ENCODE data around the gene NFKB2. TPM values are rescaled to one million over a fixed set of nuclear protein-coding genes. Genes with fewer than 3 reads are reported as not detected.
A peak's percentile ranks its signal among the peaks of the same experiment; 100 is the strongest.

The NFKB2 gene
- total RNA-seq, 4 donors from 2014 or later = 19.3 to 49.2 (median 31.8) TPM

- peaks cover 0 to 60% (median 32%) of the 10 kb centered on the region in 4 donors for H3K4me1 ChIP-seq
Observed at GRCh38 chr10:102397222-102398171, 2.0 kb downstream of the NFKB2 start.

GRCh38 chr10:102398172-102399020, 2.9 kb downstream of the NFKB2 start:
- DNase-seq (ENCODE audit: low spot score in 2 of 2) = no peak
- no peaks in the 10 kb centered on the region for H3K9me3 ChIP-seq
- TF ChIP-seq EP300 (IDR thresholded peaks at IDR 0.05) = no peak
- no peak for TF ChIP-seq CTCF (IDR thresholded peaks at IDR 0.05)
- no peak for TF ChIP-seq POLR2A (IDR thresholded peaks at IDR 0.05)
- no peaks in the 10 kb centered on the region for H3K27me3 ChIP-seq
- H3K4me3 ChIP-seq = peak overlapping the region in 2 of 4 donors; percentile 60 to 72
- peak overlapping the region in 3 of 4 donors; percentile 86 to 95 (median 91) for H3K27ac ChIP-seq
- peaks cover 0 to 57% (median 11%) of the 10 kb centered on the region in 3 donors for H3K36me3 ChIP-seq
- H3K4me1 ChIP-seq = peaks cover 0 to 58% (median 30%) of the 10 kb centered on the region in 4 donors
- 87 to 89% methylated on average over 21 of the region's 21 CpGs for WGBS, 2 donors

More at GRCh38 chr10:102397222-102398171, 2.0 kb downstream of the NFKB2 start:
- 89% methylated on average over 14 of the region's 14 CpGs for WGBS, 2 donors
- Histone ChIP-seq H3K36me3 (peaks cover 0 to 48% (median 11%) of the 10 kb centered on the region in 3 donors), H3K27me3 (no peaks in the 10 kb centered on the region), H3K9me3 (no peaks in the 10 kb centered on the region), H3K4me3 (no peak overlapping the region), H3K27ac (peak overlapping the region in 2 of 4 donors; percentile 97 to 98)
- TF ChIP-seq POLR2A (IDR thresholded peaks at IDR 0.05) = no peak
- TF ChIP-seq CTCF (IDR thresholded peaks at IDR 0.05) = no peak
- TF ChIP-seq EP300 (IDR thresholded peaks at IDR 0.05) = no peak
- DNase-seq (ENCODE audit: low spot score in 2 of 2) = no peak

- Histone ChIP-seq H3K9me3 (no peaks in the 10 kb centered on the region), H3K27me3 (no peaks in the 10 kb centered on the region), H3K36me3 (peaks cover 0 to 58% (median 11%) of the 10 kb centered on the region in 3 donors), H3K4me1 (peaks cover 0 to 57% (median 27%) of the 10 kb centered on the region in 4 donors), H3K4me3 (peak overlapping the region; percentile 58 to 75 (median 66)), H3K27ac (peak overlapping the region; percentile 86 to 95 (median 90))
- WGBS, 2 donors = 4% methylated on average over 24 to 42 of the region's 72 CpGs
- DNase-seq (ENCODE audit: low spot score in 2 of 2) = peak; percentile 81 to 85
- TF ChIP-seq EP300 (IDR thresholded peaks at IDR 0.05) (peak in 1 of 2 donors; percentile 86), CTCF (IDR thresholded peaks at IDR 0.05) (peak; percentile 92 to 98 (median 97)), POLR2A (IDR thresholded peaks at IDR 0.05) (peak; percentile 33 to 65)
Observed at GRCh38 chr10:102399217-102400021, 3.9 kb downstream of the NFKB2 start.

- TF ChIP-seq EP300 (IDR thresholded peaks at IDR 0.05) = no peak
- no peak for TF ChIP-seq POLR2A (IDR thresholded peaks at IDR 0.05)
- TF ChIP-seq CTCF (IDR thresholded peaks at IDR 0.05) = no peak
- Histone ChIP-seq H3K4me1 (peaks cover 0 to 51% (median 27%) of the 10 kb centered on the region in 4 donors), H3K4me3 (peak overlapping the region in 1 of 4 donors; percentile 60), H3K36me3 (peaks cover 0 to 58% (median 11%) of the 10 kb centered on the region in 3 donors), H3K27ac (peak overlapping the region in 1 of 4 donors; percentile 86), H3K27me3 (no peaks in the 10 kb centered on the region), H3K9me3 (no peaks in the 10 kb centered on the region)
- WGBS, 2 donors = 79 to 84% methylated on average over 9 to 16 of the region's 17 CpGs
- no peak for DNase-seq (ENCODE audit: low spot score in 2 of 2)
Observed at GRCh38 chr10:102400076-102400475, 4.6 kb downstream of the NFKB2 start.
